Endothelial cell of umbilical vein (primary cell): ENCODE data around the gene CHST15. TPM values are rescaled to one million over a fixed set of nuclear protein-coding genes. Genes with fewer than 3 reads are reported as not detected.

ENCODE experiments used
- BruUV-seq: library from RNA; stranded (reverse); fragments of 400-500 nt; replicated peaks from 2 replicates; lab custom pipeline; 2021; lab: Mats Ljungman, UMichigan
- CTCF ChIA-PET: fragments of 300-600, 350-600 bp; sonication (Branson Sonifier 250); formaldehyde crosslinking; loops from one replicate; lab custom pipeline; 2021; ENCODE audit warnings: antibody characterized with exemption, inconsistent platforms; lab: Charles Lee
- POLR2A ChIA-PET: fragments of 300-600, 350-600 bp; sonication (Branson Sonifier 250); formaldehyde crosslinking; loops from one replicate; lab custom pipeline; 2021; ENCODE audit warnings: antibody characterized with exemption, inconsistent platforms; lab: Charles Lee
- DNase-seq: peaks from one replicate; pipeline ENCODE4 v3.0.0-alpha.2; 2011; ENCODE audit warnings: low read depth, low spot score
- FAIRE-seq: peaks from 2 replicates; lab custom pipeline; 2011; peaks lifted over from hg19 to GRCh38; lab: Jason Lieb, UNC
- H2AFZ ChIP-seq: 2 replicates; pipeline ENCODE4 v1.6.0; 2012; ENCODE audit warnings: low read depth, low read length, control low read depth, inconsistent platforms
- H3K27ac ChIP-seq: 2 replicates; pipeline ENCODE4 v1.5.1; 2011; ENCODE audit warnings: low read depth, mild to moderate bottlenecking, control low read depth, low read length, moderate library complexity; ENCODE audit not compliant: insufficient read depth
- H3K27me3 ChIP-seq, 2 experiments: 2 replicates each; pipeline versions ENCODE4 v1.6.0 to v1.6.1; 2011; ENCODE audit warnings: low read length in 2 of 2, mixed read lengths in 1 of 2; ENCODE audit not compliant: control insufficient read depth in 2 of 2, insufficient read depth in 2 of 2
- H3K36me3 ChIP-seq, 2 experiments: 2 replicates in 1 of 2; 3 replicates in 1 of 2; pipeline ENCODE4 v1.5.1; 2011; ENCODE audit warnings: low read length in 2 of 2, mild to moderate bottlenecking in 1 of 2, moderate library complexity in 1 of 2; ENCODE audit not compliant: control insufficient read depth in 2 of 2, insufficient read depth in 2 of 2; ENCODE audit errors: extremely low read depth in 1 of 2
- H3K4me1 ChIP-seq: 3 replicates; pipeline ENCODE4 v1.5.1; 2011; ENCODE audit warnings: mild to moderate bottlenecking, low read length; ENCODE audit not compliant: control insufficient read depth, insufficient read depth; ENCODE audit errors: extremely low read depth
- H3K4me2 ChIP-seq: 2 replicates; pipeline ENCODE4 v1.6.1; 2011; ENCODE audit warnings: low read length, control low read depth, mixed read lengths; ENCODE audit not compliant: insufficient read depth
- H3K4me3 ChIP-seq, 3 experiments: fragments of 200-600 bp in 1 of 3; sonication (generic), shearing (Covaris generic) in 1 of 3; replicated peaks in 1 of 3; 2 replicates each; pipeline ENCODE4 v1.5.1; 2011 to 2016; ENCODE audit warnings: control low read depth in 3 of 3, low read length in 3 of 3, mild to moderate bottlenecking in 2 of 3, inconsistent platforms in 1 of 3, low read depth in 1 of 3, moderate library complexity in 1 of 3; ENCODE audit not compliant: insufficient read depth in 1 of 3
- H3K79me2 ChIP-seq: 2 replicates; pipeline ENCODE4 v1.6.0; 2012; ENCODE audit warnings: low read length, inconsistent platforms; ENCODE audit not compliant: control insufficient read depth, insufficient read depth
- H3K9ac ChIP-seq: replicated peaks from 2 replicates; pipeline ENCODE3; 2011; ENCODE audit warnings: low read length, control low read depth; ENCODE audit not compliant: insufficient read depth; ENCODE audit errors: extremely low read depth
- H3K9me1 ChIP-seq: replicated peaks from 3 replicates; pipeline ENCODE4 v1.6.0; 2011; ENCODE audit warnings: mild to moderate bottlenecking, low read length; ENCODE audit not compliant: control insufficient read depth, insufficient read depth; ENCODE audit errors: extremely low read depth
- H3K9me3 ChIP-seq: replicated peaks from 2 replicates; pipeline ENCODE4 v1.5.1; 2012; ENCODE audit warnings: low read length, inconsistent platforms; ENCODE audit not compliant: control insufficient read depth, insufficient read depth
- H4K20me1 ChIP-seq: replicated peaks from 2 replicates; pipeline ENCODE3; 2011; ENCODE audit warnings: mild to moderate bottlenecking, low read length; ENCODE audit not compliant: control insufficient read depth, insufficient read depth; ENCODE audit errors: extremely low read depth
- CTCF ChIP-seq, 2 donors: IDR thresholded peaks; 1 replicate in 1 of 2; 2 replicates in 1 of 2; pipeline ENCODE4 v1.5.1; 2011; ENCODE audit warnings: low read length in 2 of 2, mild to moderate bottlenecking in 2 of 2, moderate library complexity in 2 of 2, control low read depth in 1 of 2, inconsistent platforms in 1 of 2, low read depth in 1 of 2; ENCODE audit not compliant: insufficient read depth in 1 of 2; ENCODE audit errors: extremely low read depth in 1 of 2
- EZH2 ChIP-seq: IDR thresholded peaks from 2 replicates; pipeline ENCODE4 v1.6.1; 2012; ENCODE audit warnings: borderline replicate concordance, low read depth, mild to moderate bottlenecking, moderate library complexity, low read length, inconsistent platforms; ENCODE audit not compliant: severe bottlenecking
- FOS ChIP-seq: IDR thresholded peaks from 2 replicates; pipeline ENCODE4 v1.6.1; 2011; ENCODE audit warnings: mild to moderate bottlenecking, low read length, moderate library complexity, borderline replicate concordance; ENCODE audit not compliant: insufficient read depth
- GATA2 ChIP-seq: IDR thresholded peaks from 2 replicates; pipeline ENCODE4 v1.7.0; 2011; ENCODE audit warnings: low read depth, mild to moderate bottlenecking, moderate library complexity, mixed read lengths, low read length; ENCODE audit not compliant: insufficient read length, insufficient read depth
- JUN ChIP-seq: IDR thresholded peaks from 2 replicates; pipeline ENCODE4 v1.6.1; 2011; ENCODE audit warnings: borderline replicate concordance, low read depth; ENCODE audit not compliant: insufficient read length, insufficient read depth
- MAX ChIP-seq: IDR thresholded peaks from 2 replicates; pipeline ENCODE4 v1.6.1; 2011; ENCODE audit not compliant: insufficient read depth, insufficient read length
- MYC ChIP-seq: IDR thresholded peaks from one replicate; pipeline ENCODE4 v1.6.1; 2011; ENCODE audit warnings: mild to moderate bottlenecking, low read depth, low read length
- POLR2A ChIP-seq: IDR thresholded peaks from 2 replicates; pipeline ENCODE4 v1.6.1; 2012; ENCODE audit warnings: low read depth, mild to moderate bottlenecking, control low read depth, low read length
- POLR2AphosphoS5 ChIP-seq: IDR thresholded peaks from 2 replicates; pipeline ENCODE4 v1.6.1; 2012; ENCODE audit warnings: low read depth, mild to moderate bottlenecking, control low read depth, low read length, moderate library complexity; ENCODE audit not compliant: insufficient read depth
- dilution Hi-C: fragments of 300-500 bp; cut with MboI; formaldehyde crosslinking; loops from one replicate; pipeline ENCODE4 v1.15.0; 2019; ENCODE audit warnings: low sequenced_read_pairs; ENCODE audit not compliant: extremely low pct_ligation_motif_present
- intact Hi-C: fragments of 100-400 bp; cut with micrococcal nuclease; formaldehyde crosslinking; loops from one replicate; pipeline ENCODE4 v1.10.0; 2022
- polyA plus RNA-seq, 4 experiments: library from polyadenylated mRNA; depleted of rRNA in 3 of 4; stranded (reverse) in 3 of 4; unstranded in 1 of 4; fragments of >200 nt; gene quantifications; 2 replicates each; pipeline versions ENCODE4 v1.2.1 to v1.2.3, GENCODE V29; 2011 to 2012; ENCODE audit warnings: missing spikeins in 1 of 4
- total RNA-seq: library from RNA; stranded (reverse); gene quantifications from 2 replicates; pipeline ENCODE4 v1.2.3, GENCODE V29; 2021

The CHST15 gene
- total and polyA plus RNA-seq, 2 donors (not counting 3 experiments of a cell fraction or from before 2014, with no cell fraction given), result 23.1 to 29.2 TPM

DNA sequence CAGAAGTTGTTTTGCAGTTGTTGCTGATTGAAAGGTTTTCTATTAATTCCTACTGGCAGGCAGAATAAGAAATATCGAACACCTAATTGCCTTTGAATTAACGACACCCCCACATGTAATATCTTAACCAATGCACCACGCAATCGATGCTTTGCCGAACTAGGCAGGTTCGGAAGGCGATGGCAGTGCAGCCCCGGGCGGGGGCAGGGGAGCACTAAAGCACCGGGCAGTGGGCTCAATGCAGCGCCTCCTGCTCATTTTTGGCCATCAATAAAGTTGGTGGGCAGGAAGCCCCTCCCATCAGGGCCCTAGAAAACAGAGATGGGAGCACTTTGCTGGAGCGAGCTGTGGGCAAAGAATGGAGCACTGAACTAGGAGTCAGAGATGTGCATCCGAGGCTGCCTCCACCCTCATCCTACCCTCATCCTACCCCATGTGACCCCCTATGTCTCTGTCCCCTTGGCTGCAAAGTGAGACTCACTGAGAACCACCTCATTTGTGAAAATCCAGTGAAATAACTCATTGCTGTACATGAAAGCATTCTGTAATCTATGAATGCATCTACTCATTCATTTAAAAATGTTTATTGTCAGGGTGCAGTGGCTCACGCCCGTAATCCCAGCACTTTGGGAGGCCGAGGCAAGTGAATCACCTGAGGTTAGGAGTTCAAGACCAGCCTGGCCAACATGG is 19.6 kb upstream of the CHST15 start:
- no peak for TF ChIP-seq JUN
- no peak for TF ChIP-seq POLR2AphosphoS5
- no peak for TF ChIP-seq MAX
- no peak overlapping the region for H2AFZ ChIP-seq
- no peaks in the 10 kb centered on the region for H3K36me3 ChIP-seq
- no peaks in the 10 kb centered on the region for H4K20me1 ChIP-seq
- dilution Hi-C loops (no loop called here), intact Hi-C loops (no loop called here)
- CTCF ChIA-PET, result no interaction called here
- H3K27me3 ChIP-seq, result no peaks in the 10 kb centered on the region
- no peak for FAIRE-seq
- H3K4me3 ChIP-seq, result no peak overlapping the region
- no peak overlapping the region for H3K9ac ChIP-seq
- POLR2A ChIA-PET, result no interaction called here
- no peaks in the 10 kb centered on the region for H3K9me1 ChIP-seq
- no peak overlapping the region for H3K27ac ChIP-seq
- H3K4me1 ChIP-seq, result no peaks in the 10 kb centered on the region
- H3K79me2 ChIP-seq, result no peaks in the 10 kb centered on the region
- no peak for DNase-seq
- H3K9me3 ChIP-seq, result no peaks in the 10 kb centered on the region
- BruUV-seq, result no TSS peak
- no peak overlapping the region for H3K4me2 ChIP-seq

DNA sequence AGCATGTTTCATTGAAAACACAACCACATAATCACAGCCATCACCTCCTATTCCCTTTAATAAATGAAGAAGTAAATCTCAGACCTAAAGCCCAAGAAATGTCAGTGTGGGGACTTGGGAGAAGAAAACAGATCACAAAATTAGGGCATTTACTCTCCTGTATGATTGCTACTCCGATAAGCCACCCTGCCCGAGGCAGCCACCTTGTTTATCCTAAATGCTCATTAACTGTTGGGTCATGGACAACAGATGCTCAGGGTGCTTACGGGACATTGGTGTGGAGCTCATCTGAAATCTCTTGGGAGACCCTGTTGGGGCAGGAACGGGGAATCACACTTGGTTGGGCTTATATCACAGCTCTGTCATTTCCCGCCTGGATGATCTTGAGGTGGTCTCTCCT is 17.5 kb upstream of the CHST15 start:
- H3K9me3 ChIP-seq, result no peaks in the 10 kb centered on the region
- BruUV-seq, result no TSS peak
- no peaks in the 10 kb centered on the region for H3K79me2 ChIP-seq
- no peak overlapping the region for H3K4me3 ChIP-seq
- no peak overlapping the region for H2AFZ ChIP-seq
- no peak for TF ChIP-seq GATA2
- TF ChIP-seq POLR2AphosphoS5, result no peak
- TF ChIP-seq CTCF (IDR thresholded peaks at IDR 0.05; ENCODE audit: extremely low read depth in 1 of 2, insufficient read depth in 1 of 2, low read depth in 1 of 2, low read length in 2 of 2), result no peak
- TF ChIP-seq EZH2, result no peak
- no peak for TF ChIP-seq FOS
- TF ChIP-seq JUN, result no peak
- TF ChIP-seq POLR2A, result no peak
- no peak for TF ChIP-seq MAX
- no peak for TF ChIP-seq MYC
- H3K36me3 ChIP-seq, result no peaks in the 10 kb centered on the region
- no peaks in the 10 kb centered on the region for H3K9me1 ChIP-seq
- FAIRE-seq, result no peak
- ChIA-PET POLR2A (no interaction called here), CTCF (no interaction called here)
- DNase-seq, result no peak
- H3K4me2 ChIP-seq, result no peak overlapping the region
- H3K27me3 ChIP-seq, result no peaks in the 10 kb centered on the region
- H3K4me1 ChIP-seq, result peaks cover 11% of the 10 kb centered on the region
- dilution Hi-C loops (no loop called here), intact Hi-C loops (no loop called here)
- H3K9ac ChIP-seq, result no peak overlapping the region
- no peaks in the 10 kb centered on the region for H4K20me1 ChIP-seq
- no peak overlapping the region for H3K27ac ChIP-seq
